ENCODE measurements around the gene MINK1. TPM values are rescaled to one million over a fixed set of nuclear protein-coding genes. Genes with fewer than 3 reads are reported as not detected.
"Not testable (repeated sequence)": the region's sequence is repeated elsewhere in the genome, so short reads cannot be mapped to it uniquely, and the experiment has no call there.

The MINK1 gene
- total RNA-seq, 1 donor from 2014 or later = 20.5 TPM

- DNase-seq (ENCODE audit: low read depth in 2 of 2) = no peak
Observed at GRCh38 chr17:4811471-4811870, 21.7 kb upstream of the MINK1 start.

- no peak for DNase-seq (ENCODE audit: low read depth in 2 of 2)
Observed at GRCh38 chr17:4812690-4813089, 20.4 kb upstream of the MINK1 start.

GRCh38 chr17:4815043-4815675, 18.0 kb upstream of the MINK1 start:
- no peak for DNase-seq (ENCODE audit: low read depth in 2 of 2)

GRCh38 chr17:4816826-4817225, 16.3 kb upstream of the MINK1 start:
- DNase-seq (ENCODE audit: low read depth in 2 of 2) = no peak

GRCh38 chr17:4818276-4818675, 14.9 kb upstream of the MINK1 start:
- DNase-seq (ENCODE audit: low read depth in 2 of 2) = no peak

GRCh38 chr17:4822835-4823234, 10.3 kb upstream of the MINK1 start:
- DNase-seq (ENCODE audit: low read depth in 2 of 2) = no peak

- no peak for DNase-seq (ENCODE audit: low read depth in 2 of 2)
Observed at GRCh38 chr17:4823373-4824089, 9.6 kb upstream of the MINK1 start.

GRCh38 chr17:4827399-4827798, 5.7 kb upstream of the MINK1 start:
- no peak for DNase-seq (ENCODE audit: low read depth in 2 of 2)

GRCh38 chr17:4832829-4833177, 337 bp upstream of the MINK1 start:
- DNase-seq (ENCODE audit: low read depth in 2 of 2) = not testable (repeated sequence)

GRCh38 chr17:4833941-4834680, 971 bp downstream of the MINK1 start:
- DNase-seq (ENCODE audit: low read depth in 2 of 2) = peak; percentile 24 to 53

- no peak for DNase-seq (ENCODE audit: low read depth in 2 of 2)
Observed at GRCh38 chr17:4834681-4835020, 1.5 kb downstream of the MINK1 start.

GRCh38 chr17:4836221-4836620, 3.1 kb downstream of the MINK1 start:
- no peak for DNase-seq (ENCODE audit: low read depth in 2 of 2)

- DNase-seq (ENCODE audit: low read depth in 2 of 2) = no peak
Observed at GRCh38 chr17:4837471-4838308, 4.5 kb downstream of the MINK1 start.

GRCh38 chr17:4838309-4838785, 5.2 kb downstream of the MINK1 start:
- no peak for DNase-seq (ENCODE audit: low read depth in 2 of 2)

GRCh38 chr17:4839221-4839620, 6.1 kb downstream of the MINK1 start:
- no peak for DNase-seq (ENCODE audit: low read depth in 2 of 2)

- DNase-seq (ENCODE audit: low read depth in 2 of 2) = no peak
Observed at GRCh38 chr17:4839965-4840892, 7.1 kb downstream of the MINK1 start.

- DNase-seq (ENCODE audit: low read depth in 2 of 2) = no peak
Observed at GRCh38 chr17:4840893-4841242, 7.7 kb downstream of the MINK1 start.

- no peak for DNase-seq (ENCODE audit: low read depth in 2 of 2)
Observed at GRCh38 chr17:4842376-4842775, 9.2 kb downstream of the MINK1 start.

GRCh38 chr17:4843321-4844000, 10.3 kb downstream of the MINK1 start:
- DNase-seq (ENCODE audit: low read depth in 2 of 2) = no peak

- DNase-seq (ENCODE audit: low read depth in 2 of 2) = no peak
Observed at GRCh38 chr17:4845118-4845517, 12.0 kb downstream of the MINK1 start.
